Measurements from ENCODE around the gene PAOX. TPM values are rescaled to one million over a fixed set of nuclear protein-coding genes. Genes with fewer than 3 reads are reported as not detected.

PAOX gene
- total RNA-seq, 1 experiment from 2014 or later, result 1.2 TPM

DNA sequence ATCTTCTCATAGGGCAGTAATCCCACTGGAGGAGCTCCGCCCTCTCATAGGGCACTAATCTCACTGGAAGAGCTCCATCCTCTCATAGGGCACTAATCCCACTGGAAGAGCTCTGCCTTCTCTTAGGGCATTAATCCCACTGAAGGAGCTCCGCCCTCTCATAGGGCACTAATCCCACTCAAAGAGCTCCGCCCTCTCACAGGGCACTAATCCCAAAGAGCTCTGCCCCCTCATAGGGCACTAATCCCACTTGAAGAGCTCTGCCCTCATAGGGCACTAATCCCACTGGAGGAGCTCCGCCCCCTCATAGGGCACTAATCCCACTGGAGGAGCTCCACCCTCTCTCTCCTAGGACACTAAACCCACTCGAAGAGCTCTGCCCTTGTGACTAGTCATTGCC is 17.8 kb upstream of the PAOX start:
- DNase-seq (ENCODE audit: unreplicated experiment), result no peak
- ChIA-PET CTCF (interaction anchor here (0.6 to 4.3 kb wide), 4 partner anchors 32 to 82 kb away, joined by 3 to 18 read pairs (median 4); no protein-coding TSS in a partner anchor), POLR2A (interaction anchor here (0.6 kb wide), 1 partner anchor 15 kb away, joined by 3 read pairs; no protein-coding TSS in a partner anchor)
- intact Hi-C loops (cut with micrococcal nuclease), result no loop called here
- Mint-ChIP-seq H3K4me3 (ENCODE audit: unreplicated experiment) (no peak overlapping the region), H3K4me1 (ENCODE audit: insufficient read depth, unreplicated experiment) (no peaks in the 10 kb centered on the region), H3K27me3 (ENCODE audit: insufficient read depth, unreplicated experiment) (no peaks in the 10 kb centered on the region), H3K9me3 (ENCODE audit: unreplicated experiment) (no peaks in the 10 kb centered on the region), H3K36me3 (ENCODE audit: insufficient read depth, unreplicated experiment) (peaks cover 30% of the 10 kb centered on the region), H3K27ac (ENCODE audit: low read depth, unreplicated experiment) (no peak overlapping the region)
- no TSS peak for BruUV-seq (replicated peaks)
- TF ChIP-seq, protein P1, sequence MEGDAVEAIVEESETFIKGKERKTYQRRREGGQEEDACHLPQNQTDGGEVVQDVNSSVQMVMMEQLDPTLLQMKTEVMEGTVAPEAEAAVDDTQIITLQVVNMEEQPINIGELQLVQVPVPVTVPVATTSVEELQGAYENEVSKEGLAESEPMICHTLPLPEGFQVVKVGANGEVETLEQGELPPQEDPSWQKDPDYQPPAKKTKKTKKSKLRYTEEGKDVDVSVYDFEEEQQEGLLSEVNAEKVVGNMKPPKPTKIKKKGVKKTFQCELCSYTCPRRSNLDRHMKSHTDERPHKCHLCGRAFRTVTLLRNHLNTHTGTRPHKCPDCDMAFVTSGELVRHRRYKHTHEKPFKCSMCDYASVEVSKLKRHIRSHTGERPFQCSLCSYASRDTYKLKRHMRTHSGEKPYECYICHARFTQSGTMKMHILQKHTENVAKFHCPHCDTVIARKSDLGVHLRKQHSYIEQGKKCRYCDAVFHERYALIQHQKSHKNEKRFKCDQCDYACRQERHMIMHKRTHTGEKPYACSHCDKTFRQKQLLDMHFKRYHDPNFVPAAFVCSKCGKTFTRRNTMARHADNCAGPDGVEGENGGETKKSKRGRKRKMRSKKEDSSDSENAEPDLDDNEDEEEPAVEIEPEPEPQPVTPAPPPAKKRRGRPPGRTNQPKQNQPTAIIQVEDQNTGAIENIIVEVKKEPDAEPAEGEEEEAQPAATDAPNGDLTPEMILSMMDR (IDR thresholded peaks at IDR 0.05; ENCODE audit: unreplicated experiment), result no peak

DNA sequence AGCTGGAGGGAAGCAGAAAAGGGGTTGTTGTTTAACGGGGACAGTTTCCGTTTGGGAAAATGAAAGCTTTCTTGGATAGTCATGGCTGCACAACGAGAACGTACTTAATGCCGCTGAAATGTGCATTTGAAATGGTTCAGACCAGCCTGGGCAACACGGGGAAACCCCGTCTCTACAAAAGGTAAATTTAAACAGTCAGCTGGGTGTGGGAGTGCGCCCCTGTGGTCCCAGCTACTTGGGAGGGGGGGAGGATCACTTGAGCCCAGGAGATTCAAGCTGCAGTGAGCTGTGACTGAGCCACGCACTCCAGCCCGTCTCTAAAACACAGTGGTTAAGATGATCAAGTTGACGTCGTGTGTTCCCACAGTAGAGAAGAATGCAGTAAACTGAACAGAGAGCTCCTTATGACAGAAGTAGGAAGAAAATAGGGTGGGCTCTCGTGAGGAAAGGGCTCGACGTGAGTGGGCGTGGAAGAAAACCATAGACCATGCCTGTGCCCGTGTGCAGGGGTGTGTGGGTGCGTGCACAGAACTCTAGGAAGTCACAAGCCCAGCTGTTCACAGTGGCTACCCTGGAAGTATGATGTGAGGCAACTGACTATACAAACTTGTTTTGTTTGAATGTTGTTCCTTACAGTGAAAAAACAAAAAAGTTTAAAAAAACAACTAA is 17.2 kb upstream of the PAOX start:
- intact Hi-C loops (cut with micrococcal nuclease), result no loop called here
- H3K27me3 Mint-ChIP-seq (ENCODE audit: insufficient read depth, unreplicated experiment), result no peaks in the 10 kb centered on the region
- CTCF ChIA-PET, result interaction anchor here (0.5 to 4.3 kb wide), 5 partner anchors 13 to 247 kb away, joined by 3 to 18 read pairs (median 3); no protein-coding TSS in a partner anchor

DNA sequence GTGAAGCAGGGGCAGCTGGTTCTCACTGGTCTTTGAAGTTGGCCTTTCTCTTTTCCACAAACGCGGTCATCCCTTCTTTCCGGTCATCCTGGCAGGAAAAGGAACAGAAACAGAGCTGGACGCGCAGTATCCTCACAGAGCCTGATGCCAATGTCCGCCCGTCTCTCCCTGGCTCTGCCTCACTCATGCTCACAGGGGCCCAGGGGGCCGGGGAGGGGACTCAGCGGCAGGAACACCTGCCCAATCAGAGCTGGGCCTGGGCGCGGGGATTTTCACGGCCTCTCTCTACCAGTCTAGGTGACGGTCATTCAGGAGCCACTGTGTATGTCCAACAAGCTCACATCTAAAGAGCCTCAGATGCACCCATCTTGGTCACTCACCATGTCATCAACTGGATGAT is 16.2 kb upstream of the PAOX start:
- CTCF ChIA-PET, result interaction anchor here (4.3 kb wide), 1 partner anchor 33 kb away, joined by 18 read pairs; no protein-coding TSS in a partner anchor
- POLR2A ChIA-PET, result no interaction called here
- no peaks in the 10 kb centered on the region for H3K4me1 Mint-ChIP-seq (ENCODE audit: insufficient read depth, unreplicated experiment)
- no peak overlapping the region for H3K4me3 Mint-ChIP-seq (ENCODE audit: unreplicated experiment)
- TF ChIP-seq, protein P1 (IDR thresholded peaks at IDR 0.05; ENCODE audit: unreplicated experiment), result no peak
- intact Hi-C loops (cut with micrococcal nuclease), result no loop called here
- no peak for DNase-seq (ENCODE audit: unreplicated experiment)
- H3K27me3 Mint-ChIP-seq (ENCODE audit: insufficient read depth, unreplicated experiment), result no peaks in the 10 kb centered on the region
- no peaks in the 10 kb centered on the region for H3K9me3 Mint-ChIP-seq (ENCODE audit: unreplicated experiment)
- no TSS peak for BruUV-seq (replicated peaks)
- no peak overlapping the region for H3K27ac Mint-ChIP-seq (ENCODE audit: low read depth, unreplicated experiment)
- peaks cover 36% of the 10 kb centered on the region for H3K36me3 Mint-ChIP-seq (ENCODE audit: insufficient read depth, unreplicated experiment)

More for the DNA sequence above, 17.2 kb upstream of the PAOX start:
- POLR2A ChIA-PET, result no interaction called here
- peaks cover 32% of the 10 kb centered on the region for H3K36me3 Mint-ChIP-seq (ENCODE audit: insufficient read depth, unreplicated experiment)
- BruUV-seq (replicated peaks), result no TSS peak
- no peak overlapping the region for H3K27ac Mint-ChIP-seq (ENCODE audit: low read depth, unreplicated experiment)
- no peak overlapping the region for H3K4me3 Mint-ChIP-seq (ENCODE audit: unreplicated experiment)
- no peaks in the 10 kb centered on the region for H3K9me3 Mint-ChIP-seq (ENCODE audit: unreplicated experiment)
- TF ChIP-seq, protein P1 (IDR thresholded peaks at IDR 0.05; ENCODE audit: unreplicated experiment), result no peak
- no peaks in the 10 kb centered on the region for H3K4me1 Mint-ChIP-seq (ENCODE audit: insufficient read depth, unreplicated experiment)
- DNase-seq (ENCODE audit: unreplicated experiment), result no peak

DNA sequence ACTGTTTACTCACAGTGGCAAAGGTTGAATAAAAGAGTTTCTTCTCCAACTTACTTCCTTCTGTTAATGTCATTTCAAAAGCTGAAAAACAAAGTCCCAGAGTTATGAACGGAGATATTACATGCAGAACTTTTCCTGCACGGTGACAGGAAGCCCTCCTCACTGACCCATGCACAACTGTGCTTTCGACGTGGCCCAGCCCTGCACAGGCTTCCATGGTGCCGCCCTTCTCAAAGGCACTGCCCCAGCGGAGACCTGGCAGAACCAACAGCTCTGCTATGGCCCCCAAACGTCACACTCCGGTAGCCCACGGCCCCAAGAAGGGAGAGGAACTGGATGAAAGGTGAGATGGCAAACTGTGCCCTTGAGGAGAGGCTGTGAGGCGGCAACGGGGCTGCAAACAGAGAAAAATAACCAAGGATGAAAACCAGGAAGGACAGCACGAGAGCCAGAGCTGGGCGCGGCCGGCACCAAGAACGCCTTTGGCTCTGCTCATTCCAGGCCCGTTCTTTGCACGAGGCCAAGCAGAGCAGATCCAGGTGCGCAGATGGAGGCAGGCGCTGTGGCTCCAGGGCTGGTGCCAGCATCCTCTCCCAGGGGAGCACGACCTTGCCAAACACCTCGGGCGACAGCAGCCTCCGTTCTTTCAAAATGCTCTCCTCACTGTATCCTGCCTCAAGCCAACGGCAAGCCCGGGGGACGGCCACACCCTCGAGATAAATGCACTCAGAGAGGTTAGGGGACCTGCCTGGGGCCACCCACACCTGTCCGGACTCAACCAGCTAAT is 14.2 kb upstream of the PAOX start:
- ChIA-PET CTCF (interaction anchor here (0.5 to 4.3 kb wide), 2 partner anchors 35 to 197 kb away, joined by 3 to 18 read pairs; no protein-coding TSS in a partner anchor), POLR2A (no interaction called here)
- no peak for DNase-seq (ENCODE audit: unreplicated experiment)
- intact Hi-C loops (cut with micrococcal nuclease), result no loop called here
- H3K27me3 Mint-ChIP-seq (ENCODE audit: insufficient read depth, unreplicated experiment), result no peaks in the 10 kb centered on the region
- no peaks in the 10 kb centered on the region for H3K4me1 Mint-ChIP-seq (ENCODE audit: insufficient read depth, unreplicated experiment)
- H3K36me3 Mint-ChIP-seq (ENCODE audit: insufficient read depth, unreplicated experiment), result peaks cover 51% of the 10 kb centered on the region
- no TSS peak for BruUV-seq (replicated peaks)
- TF ChIP-seq, protein P1 (IDR thresholded peaks at IDR 0.05; ENCODE audit: unreplicated experiment), result no peak
- no peaks in the 10 kb centered on the region for H3K9me3 Mint-ChIP-seq (ENCODE audit: unreplicated experiment)
- no peak overlapping the region for H3K4me3 Mint-ChIP-seq (ENCODE audit: unreplicated experiment)
- no peak overlapping the region for H3K27ac Mint-ChIP-seq (ENCODE audit: low read depth, unreplicated experiment)

Data from MCF 10A (cell line).